ENCODE results near the gene ADIPOR2. TPM values are rescaled to one million over a fixed set of nuclear protein-coding genes. Genes with fewer than 3 reads are reported as not detected.

The ADIPOR2 gene
- total and polyA plus RNA-seq, 10 of the 15 experiments (the other 5 are each of a cell fraction or from before 2014, with no cell fraction given): 8.6 to 65.0 (median 38.0) TPM

DNA sequence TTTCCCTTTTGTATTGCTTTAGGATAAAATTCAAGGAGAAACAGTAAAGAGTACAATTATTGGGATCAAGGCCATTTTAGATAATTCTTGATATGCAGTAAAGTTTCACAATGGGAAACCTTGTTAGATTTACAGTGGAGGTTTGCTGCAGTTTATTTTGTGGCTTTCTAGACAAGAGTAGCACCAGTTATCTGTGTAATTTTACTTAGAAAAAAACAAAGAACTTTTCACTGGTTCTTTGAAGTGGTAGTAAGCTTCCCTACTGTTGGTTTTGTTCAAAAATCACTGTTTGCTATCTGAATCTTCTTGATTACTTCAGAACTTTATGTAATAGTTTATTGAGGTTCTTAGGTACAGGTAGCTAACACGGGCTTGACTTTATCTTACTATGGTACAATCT lies 42.0 kb downstream of the ADIPOR2 start:
- WGBS (ENCODE audit: insufficient coverage, insufficient replicate concordance, low lambda C conversion rate, missing lambda C conversion rate): 100% methylated on average over 1 of the region's 1 CpG
- Histone ChIP-seq H2AFZ (ENCODE audit: control insufficient read depth, low read depth, low read length) (no peak overlapping the region), H3K27me3 (replicated peaks in 1 of 2; ENCODE audit: control insufficient read depth in 2 of 2, insufficient read depth in 2 of 2, low read length in 1 of 2) (no peaks in the 10 kb centered on the region), H3K79me2 (ENCODE audit: control insufficient read depth, insufficient read depth, low read length) (peaks cover 26% of the 10 kb centered on the region), H3K4me1 (ENCODE audit: control insufficient read depth, insufficient read depth, low read length) (peaks cover 9% of the 10 kb centered on the region), H3K27ac (ENCODE audit: control insufficient read depth, insufficient read depth) (no peak overlapping the region), H3K9me3 (replicated peaks; ENCODE audit: control insufficient read depth, insufficient read depth, low read length) (no peaks in the 10 kb centered on the region), H3K36me3 (ENCODE audit: control insufficient read depth in 2 of 2, insufficient read depth in 2 of 2, low read length in 1 of 2) (no peaks in the 10 kb centered on the region), H3K4me3 (no peak overlapping the region), H4K20me1 (ENCODE audit: control insufficient read depth, insufficient read depth) (no peaks in the 10 kb centered on the region), H3K4me2 (ENCODE audit: control insufficient read depth, insufficient read depth) (no peak overlapping the region), H3K9ac (ENCODE audit: control insufficient read depth, insufficient read depth, low read length) (no peak overlapping the region)
- DNase-seq (ENCODE audit: low read depth, low spot score) (no peak), FAIRE-seq (no peak), ATAC-seq (no peak)
- BruUV-seq (replicated peaks): no TSS peak
- ChIA-PET CTCF (no interaction called here), RAD21 (ENCODE audit: unreplicated experiment) (no interaction called here), SMC1A (ENCODE audit: uncharacterized antibody, unreplicated experiment) (no interaction called here), POLR2A (interaction anchor here (0.6 kb wide), 1 partner anchor 1027 kb away, joined by 3 read pairs; no protein-coding TSS in a partner anchor)
- in situ Hi-C loops (cut with MboI): no loop called here
- intact Hi-C loops (cut with micrococcal nuclease; ENCODE audit: unreplicated experiment): no loop called here
- no peak for TF ChIP-seq ZNF384 (IDR thresholded peaks at IDR 0.05; ENCODE audit: borderline replicate concordance, low read depth, low read length)
- TF ChIP-seq, protein P1, sequence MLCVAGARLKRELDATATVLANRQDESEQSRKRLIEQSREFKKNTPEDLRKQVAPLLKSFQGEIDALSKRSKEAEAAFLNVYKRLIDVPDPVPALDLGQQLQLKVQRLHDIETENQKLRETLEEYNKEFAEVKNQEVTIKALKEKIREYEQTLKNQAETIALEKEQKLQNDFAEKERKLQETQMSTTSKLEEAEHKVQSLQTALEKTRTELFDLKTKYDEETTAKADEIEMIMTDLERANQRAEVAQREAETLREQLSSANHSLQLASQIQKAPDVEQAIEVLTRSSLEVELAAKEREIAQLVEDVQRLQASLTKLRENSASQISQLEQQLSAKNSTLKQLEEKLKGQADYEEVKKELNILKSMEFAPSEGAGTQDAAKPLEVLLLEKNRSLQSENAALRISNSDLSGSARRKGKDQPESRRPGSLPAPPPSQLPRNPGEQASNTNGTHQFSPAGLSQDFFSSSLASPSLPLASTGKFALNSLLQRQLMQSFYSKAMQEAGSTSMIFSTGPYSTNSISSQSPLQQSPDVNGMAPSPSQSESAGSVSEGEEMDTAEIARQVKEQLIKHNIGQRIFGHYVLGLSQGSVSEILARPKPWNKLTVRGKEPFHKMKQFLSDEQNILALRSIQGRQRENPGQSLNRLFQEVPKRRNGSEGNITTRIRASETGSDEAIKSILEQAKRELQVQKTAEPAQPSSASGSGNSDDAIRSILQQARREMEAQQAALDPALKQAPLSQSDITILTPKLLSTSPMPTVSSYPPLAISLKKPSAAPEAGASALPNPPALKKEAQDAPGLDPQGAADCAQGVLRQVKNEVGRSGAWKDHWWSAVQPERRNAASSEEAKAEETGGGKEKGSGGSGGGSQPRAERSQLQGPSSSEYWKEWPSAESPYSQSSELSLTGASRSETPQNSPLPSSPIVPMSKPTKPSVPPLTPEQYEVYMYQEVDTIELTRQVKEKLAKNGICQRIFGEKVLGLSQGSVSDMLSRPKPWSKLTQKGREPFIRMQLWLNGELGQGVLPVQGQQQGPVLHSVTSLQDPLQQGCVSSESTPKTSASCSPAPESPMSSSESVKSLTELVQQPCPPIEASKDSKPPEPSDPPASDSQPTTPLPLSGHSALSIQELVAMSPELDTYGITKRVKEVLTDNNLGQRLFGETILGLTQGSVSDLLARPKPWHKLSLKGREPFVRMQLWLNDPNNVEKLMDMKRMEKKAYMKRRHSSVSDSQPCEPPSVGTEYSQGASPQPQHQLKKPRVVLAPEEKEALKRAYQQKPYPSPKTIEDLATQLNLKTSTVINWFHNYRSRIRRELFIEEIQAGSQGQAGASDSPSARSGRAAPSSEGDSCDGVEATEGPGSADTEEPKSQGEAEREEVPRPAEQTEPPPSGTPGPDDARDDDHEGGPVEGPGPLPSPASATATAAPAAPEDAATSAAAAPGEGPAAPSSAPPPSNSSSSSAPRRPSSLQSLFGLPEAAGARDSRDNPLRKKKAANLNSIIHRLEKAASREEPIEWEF (IDR thresholded peaks at IDR 0.05; ENCODE audit: insufficient replicate concordance, low read depth, low read length): no peak
- TF ChIP-seq, protein P2, sequence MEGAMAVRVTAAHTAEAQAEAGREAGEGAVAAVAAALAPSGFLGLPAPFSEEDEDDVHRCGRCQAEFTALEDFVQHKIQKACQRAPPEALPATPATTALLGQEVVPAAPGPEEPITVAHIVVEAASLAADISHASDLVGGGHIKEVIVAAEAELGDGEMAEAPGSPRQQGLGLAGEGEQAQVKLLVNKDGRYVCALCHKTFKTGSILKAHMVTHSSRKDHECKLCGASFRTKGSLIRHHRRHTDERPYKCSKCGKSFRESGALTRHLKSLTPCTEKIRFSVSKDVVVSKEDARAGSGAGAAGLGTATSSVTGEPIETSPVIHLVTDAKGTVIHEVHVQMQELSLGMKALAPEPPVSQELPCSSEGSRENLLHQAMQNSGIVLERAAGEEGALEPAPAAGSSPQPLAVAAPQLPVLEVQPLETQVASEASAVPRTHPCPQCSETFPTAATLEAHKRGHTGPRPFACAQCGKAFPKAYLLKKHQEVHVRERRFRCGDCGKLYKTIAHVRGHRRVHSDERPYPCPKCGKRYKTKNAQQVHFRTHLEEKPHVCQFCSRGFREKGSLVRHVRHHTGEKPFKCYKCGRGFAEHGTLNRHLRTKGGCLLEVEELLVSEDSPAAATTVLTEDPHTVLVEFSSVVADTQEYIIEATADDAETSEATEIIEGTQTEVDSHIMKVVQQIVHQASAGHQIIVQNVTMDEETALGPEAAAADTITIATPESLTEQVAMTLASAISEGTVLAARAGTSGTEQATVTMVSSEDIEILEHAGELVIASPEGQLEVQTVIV (IDR thresholded peaks at IDR 0.05; ENCODE audit: borderline replicate concordance, partially characterized antibody): no peak
- no peak for TF ChIP-seq RELA (IDR thresholded peaks at IDR 0.05; ENCODE audit: borderline replicate concordance, partially characterized antibody)
- TF ChIP-seq GABPA (IDR thresholded peaks at IDR 0.05; ENCODE audit: low read depth): no peak
- TF ChIP-seq BRCA1 (IDR thresholded peaks at IDR 0.05; ENCODE audit: low read depth, low read length): no peak
- no peak for TF ChIP-seq TCF12 (IDR thresholded peaks at IDR 0.05; ENCODE audit: low read depth, low read length)
- no peak for TF ChIP-seq CHD1 (IDR thresholded peaks at IDR 0.05; ENCODE audit: low read depth, low read length)
- TF ChIP-seq, protein P3, sequence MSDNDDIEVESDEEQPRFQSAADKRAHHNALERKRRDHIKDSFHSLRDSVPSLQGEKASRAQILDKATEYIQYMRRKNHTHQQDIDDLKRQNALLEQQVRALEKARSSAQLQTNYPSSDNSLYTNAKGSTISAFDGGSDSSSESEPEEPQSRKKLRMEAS (IDR thresholded peaks at IDR 0.05; ENCODE audit: low read depth, low read length): no peak
- TF ChIP-seq, protein P4, sequence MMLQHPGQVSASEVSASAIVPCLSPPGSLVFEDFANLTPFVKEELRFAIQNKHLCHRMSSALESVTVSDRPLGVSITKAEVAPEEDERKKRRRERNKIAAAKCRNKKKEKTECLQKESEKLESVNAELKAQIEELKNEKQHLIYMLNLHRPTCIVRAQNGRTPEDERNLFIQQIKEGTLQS (IDR thresholded peaks at IDR 0.05; ENCODE audit: borderline replicate concordance, extremely low read depth, low read depth, low read length): no peak
- TF ChIP-seq, protein P5, sequence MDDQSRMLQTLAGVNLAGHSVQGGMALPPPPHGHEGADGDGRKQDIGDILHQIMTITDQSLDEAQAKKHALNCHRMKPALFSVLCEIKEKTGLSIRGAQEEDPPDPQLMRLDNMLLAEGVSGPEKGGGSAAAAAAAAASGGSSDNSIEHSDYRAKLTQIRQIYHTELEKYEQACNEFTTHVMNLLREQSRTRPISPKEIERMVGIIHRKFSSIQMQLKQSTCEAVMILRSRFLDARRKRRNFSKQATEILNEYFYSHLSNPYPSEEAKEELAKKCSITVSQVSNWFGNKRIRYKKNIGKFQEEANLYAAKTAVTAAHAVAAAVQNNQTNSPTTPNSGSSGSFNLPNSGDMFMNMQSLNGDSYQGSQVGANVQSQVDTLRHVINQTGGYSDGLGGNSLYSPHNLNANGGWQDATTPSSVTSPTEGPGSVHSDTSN (IDR thresholded peaks at IDR 0.05; ENCODE audit: insufficient replicate concordance, low read depth, low read length): no peak
- no peak for TF ChIP-seq POLR2A (IDR thresholded peaks at IDR 0.05; ENCODE audit: low read depth, low read length)
- TF ChIP-seq LARP7 (IDR thresholded peaks at IDR 0.05): no peak
- TF ChIP-seq ETV6 (conservative IDR thresholded peaks at IDR 0.05 in 1 of 2, IDR thresholded peaks at IDR 0.05 in 1 of 2; ENCODE audit: borderline replicate concordance in 1 of 2, low read depth in 1 of 2): no peak
- TF ChIP-seq BMI1 (IDR thresholded peaks at IDR 0.05; ENCODE audit: borderline replicate concordance): no peak
- no peak for TF ChIP-seq ZZZ3 (IDR thresholded peaks at IDR 0.05; ENCODE audit: control insufficient read depth, insufficient read length, low read depth)

Measured in GM12878 (cell line).